Panc1 (cell line): Measurements from ENCODE around the gene STK10. TPM values are rescaled to one million over a fixed set of nuclear protein-coding genes. Genes with fewer than 3 reads are reported as not detected.

ENCODE experiments used
- ATAC-seq: fragments of 200-7000 bp; cut with Tn5 transposase; 2 replicates; pipeline ENCODE4 v1.9.1; 2020; ENCODE audit warnings: mild to moderate bottlenecking, moderate library complexity
- BruUV-seq: library from RNA; stranded (reverse); fragments of 400-500 nt; replicated peaks from 2 replicates; lab custom pipeline; 2021; lab: Mats Ljungman, UMichigan
- CTCF ChIA-PET: fragments of 300-600 bp; sonication (Branson Sonifier 250); formaldehyde crosslinking; loops from one replicate; lab custom pipeline; 2022; ENCODE audit warnings: antibody characterized with exemption; lab: Charles Lee
- POLR2A ChIA-PET: fragments of 300-600 bp; sonication (Branson Sonifier 250); formaldehyde crosslinking; loops from one replicate; lab custom pipeline; 2022; ENCODE audit warnings: antibody characterized with exemption; lab: Charles Lee
- DNase-seq: peaks from one replicate; pipeline ENCODE4 v3.0.0-alpha.2; 2010; ENCODE audit warnings: low read depth, low spot score
- H3K27ac ChIP-seq: 2 replicates; pipeline ENCODE4 v1.5.1; 2011; ENCODE audit warnings: mild to moderate bottlenecking, low read length, inconsistent platforms
- H3K27me3 ChIP-seq: fragments of 200-500 bp; sonication (Bioruptor generic); 2 replicates; pipeline ENCODE4 v1.6.0; 2014; ENCODE audit warnings: low read length, inconsistent platforms; ENCODE audit not compliant: control insufficient read depth, insufficient read depth
- H3K36me3 ChIP-seq: fragments of 200-500 bp; sonication (Bioruptor generic); 2 replicates; pipeline ENCODE4 v1.5.1; 2014; ENCODE audit warnings: inconsistent platforms, mild to moderate bottlenecking, low read length, moderate library complexity; ENCODE audit not compliant: control insufficient read depth, insufficient read depth
- H3K4me1 ChIP-seq: 2 replicates; pipeline ENCODE4 v1.5.1; 2011; ENCODE audit warnings: inconsistent platforms, mild to moderate bottlenecking, low read length, moderate library complexity; ENCODE audit not compliant: control insufficient read depth, insufficient read depth
- H3K4me3 ChIP-seq, 2 experiments: 2 replicates each; pipeline ENCODE4 v1.5.1; 2011 to 2012; ENCODE audit warnings: low read depth in 2 of 2, low read length in 2 of 2, mild to moderate bottlenecking in 2 of 2, inconsistent platforms in 1 of 2, moderate library complexity in 1 of 2
- H3K9me3 ChIP-seq: fragments of 200-500 bp; sonication (Bioruptor generic); 2 replicates; pipeline ENCODE4 v1.5.1; 2014; ENCODE audit warnings: low read depth, mild to moderate bottlenecking, inconsistent platforms, low read length, moderate library complexity; ENCODE audit not compliant: control insufficient read depth, insufficient read depth
- POLR2AphosphoS5 ChIP-seq: IDR thresholded peaks from 2 replicates; pipeline ENCODE4 v1.6.1; 2012; ENCODE audit warnings: mild to moderate bottlenecking, low read depth, low read length, moderate library complexity
- SIN3A ChIP-seq: IDR thresholded peaks from 2 replicates; pipeline ENCODE4 v1.6.1; 2012; ENCODE audit warnings: low read depth, mild to moderate bottlenecking, low read length, moderate library complexity, borderline replicate concordance; ENCODE audit not compliant: insufficient read depth
- TCF7L2 ChIP-seq: IDR thresholded peaks from 2 replicates; pipeline ENCODE4 v1.6.1; 2011; ENCODE audit warnings: mild to moderate bottlenecking, low read depth, low read length, inconsistent platforms
- in situ Hi-C: cut with HindIII; loops from 2 replicates; pipeline ENCODE4 v1.10.0; 2016; ENCODE audit warnings: low sequenced_read_pairs, low pct_unique_long_range_greater_than_20kb
- intact Hi-C: fragments of 100-400 bp; cut with micrococcal nuclease; formaldehyde crosslinking; loops from one replicate; pipeline ENCODE4 v1.10.0; 2022; ENCODE audit not compliant: unreplicated experiment
- total RNA-seq: library from RNA; stranded (reverse); gene quantifications from one replicate; pipeline ENCODE4 v1.2.1, GENCODE V29; 2021; ENCODE audit not compliant: unreplicated experiment
- TF ChIP-seq, protein P1 (sequence below): fragments of 450-650 bp; IDR thresholded peaks from 2 replicates; pipeline ENCODE4 v1.5.1; 2017; ENCODE audit warnings: mild to moderate bottlenecking
- TF ChIP-seq, protein P2 (sequence below), 2 experiments: IDR thresholded peaks; 2 replicates each; pipeline ENCODE4 v1.6.1; 2011 to 2012; ENCODE audit warnings: low read depth in 2 of 2, control low read depth in 1 of 2, low read length in 1 of 2, mild to moderate bottlenecking in 1 of 2, moderate library complexity in 1 of 2; ENCODE audit not compliant: insufficient read depth in 1 of 2

STK10 gene
- total RNA-seq, 1 experiment from 2014 or later: 34.9 TPM

DNA sequence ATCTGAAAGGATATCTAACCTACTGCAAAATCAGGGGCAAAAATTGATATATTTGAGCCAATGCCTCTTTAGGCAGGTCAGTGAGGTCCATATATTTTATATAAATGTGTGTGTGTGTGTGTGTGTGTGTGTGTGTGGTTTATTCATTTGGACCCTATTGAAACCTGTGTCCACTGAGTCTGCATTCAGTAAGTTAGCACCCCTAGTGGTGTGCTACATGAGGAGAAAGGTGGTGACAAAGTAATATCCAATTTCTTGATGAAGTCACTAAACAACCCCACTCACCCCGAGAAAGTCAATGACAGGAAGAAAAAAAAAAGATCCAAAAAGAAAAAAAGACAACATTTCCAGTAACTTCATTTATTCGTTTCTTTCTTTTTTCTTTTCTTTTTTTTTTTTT lies 185.7 kb downstream of the STK10 start:
- H3K36me3 ChIP-seq: peaks cover 14% of the 10 kb centered on the region
- ChIA-PET CTCF (interaction anchor here (0.7 kb wide), 1 partner anchor 42 kb away, joined by 3 read pairs; no protein-coding TSS in a partner anchor), POLR2A (no interaction called here)
- no peaks in the 10 kb centered on the region for H3K9me3 ChIP-seq
- no peaks in the 10 kb centered on the region for H3K27me3 ChIP-seq
- ATAC-seq: no peak
- TF ChIP-seq, protein P1, sequence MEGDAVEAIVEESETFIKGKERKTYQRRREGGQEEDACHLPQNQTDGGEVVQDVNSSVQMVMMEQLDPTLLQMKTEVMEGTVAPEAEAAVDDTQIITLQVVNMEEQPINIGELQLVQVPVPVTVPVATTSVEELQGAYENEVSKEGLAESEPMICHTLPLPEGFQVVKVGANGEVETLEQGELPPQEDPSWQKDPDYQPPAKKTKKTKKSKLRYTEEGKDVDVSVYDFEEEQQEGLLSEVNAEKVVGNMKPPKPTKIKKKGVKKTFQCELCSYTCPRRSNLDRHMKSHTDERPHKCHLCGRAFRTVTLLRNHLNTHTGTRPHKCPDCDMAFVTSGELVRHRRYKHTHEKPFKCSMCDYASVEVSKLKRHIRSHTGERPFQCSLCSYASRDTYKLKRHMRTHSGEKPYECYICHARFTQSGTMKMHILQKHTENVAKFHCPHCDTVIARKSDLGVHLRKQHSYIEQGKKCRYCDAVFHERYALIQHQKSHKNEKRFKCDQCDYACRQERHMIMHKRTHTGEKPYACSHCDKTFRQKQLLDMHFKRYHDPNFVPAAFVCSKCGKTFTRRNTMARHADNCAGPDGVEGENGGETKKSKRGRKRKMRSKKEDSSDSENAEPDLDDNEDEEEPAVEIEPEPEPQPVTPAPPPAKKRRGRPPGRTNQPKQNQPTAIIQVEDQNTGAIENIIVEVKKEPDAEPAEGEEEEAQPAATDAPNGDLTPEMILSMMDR: peak; percentile 75
- TF ChIP-seq SIN3A: no peak
- intact Hi-C loops: loop anchor here (5.0 kb wide), 1 partner anchor 90 kb away; no protein-coding TSS in a partner anchor
- DNase-seq: no peak
- H3K27ac ChIP-seq: peak overlapping the region; percentile 29; the same call in 1 of the 2 replicates
- no peak overlapping the region for H3K4me3 ChIP-seq
- peaks cover 45% of the 10 kb centered on the region for H3K4me1 ChIP-seq
- BruUV-seq: no TSS peak
- in situ Hi-C loops: no loop called here

DNA sequence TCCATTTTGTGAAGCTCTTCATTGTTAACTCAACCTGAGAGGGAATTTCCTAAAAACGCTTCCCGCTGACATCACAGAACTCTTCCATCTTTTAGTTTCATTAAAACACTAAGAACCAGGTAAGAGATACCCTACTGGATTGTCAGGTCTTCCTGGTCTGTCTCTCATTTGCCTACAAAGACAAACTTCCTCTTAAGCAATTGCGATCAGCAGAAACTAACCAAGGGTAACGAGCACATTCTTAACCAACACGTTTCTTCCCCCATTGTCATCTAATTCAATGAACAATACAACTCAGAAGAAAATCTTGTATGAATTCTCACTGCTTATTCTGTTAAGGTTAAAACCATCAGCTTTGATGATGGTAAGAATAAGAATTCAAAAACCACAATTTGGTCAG lies 188.1 kb downstream of the STK10 start:
- intact Hi-C loops: loop anchor here (5.0 kb wide), 1 partner anchor 88 kb away; no protein-coding TSS in a partner anchor
- ATAC-seq (no peak), DNase-seq (no peak)
- TF ChIP-seq, protein P2, sequence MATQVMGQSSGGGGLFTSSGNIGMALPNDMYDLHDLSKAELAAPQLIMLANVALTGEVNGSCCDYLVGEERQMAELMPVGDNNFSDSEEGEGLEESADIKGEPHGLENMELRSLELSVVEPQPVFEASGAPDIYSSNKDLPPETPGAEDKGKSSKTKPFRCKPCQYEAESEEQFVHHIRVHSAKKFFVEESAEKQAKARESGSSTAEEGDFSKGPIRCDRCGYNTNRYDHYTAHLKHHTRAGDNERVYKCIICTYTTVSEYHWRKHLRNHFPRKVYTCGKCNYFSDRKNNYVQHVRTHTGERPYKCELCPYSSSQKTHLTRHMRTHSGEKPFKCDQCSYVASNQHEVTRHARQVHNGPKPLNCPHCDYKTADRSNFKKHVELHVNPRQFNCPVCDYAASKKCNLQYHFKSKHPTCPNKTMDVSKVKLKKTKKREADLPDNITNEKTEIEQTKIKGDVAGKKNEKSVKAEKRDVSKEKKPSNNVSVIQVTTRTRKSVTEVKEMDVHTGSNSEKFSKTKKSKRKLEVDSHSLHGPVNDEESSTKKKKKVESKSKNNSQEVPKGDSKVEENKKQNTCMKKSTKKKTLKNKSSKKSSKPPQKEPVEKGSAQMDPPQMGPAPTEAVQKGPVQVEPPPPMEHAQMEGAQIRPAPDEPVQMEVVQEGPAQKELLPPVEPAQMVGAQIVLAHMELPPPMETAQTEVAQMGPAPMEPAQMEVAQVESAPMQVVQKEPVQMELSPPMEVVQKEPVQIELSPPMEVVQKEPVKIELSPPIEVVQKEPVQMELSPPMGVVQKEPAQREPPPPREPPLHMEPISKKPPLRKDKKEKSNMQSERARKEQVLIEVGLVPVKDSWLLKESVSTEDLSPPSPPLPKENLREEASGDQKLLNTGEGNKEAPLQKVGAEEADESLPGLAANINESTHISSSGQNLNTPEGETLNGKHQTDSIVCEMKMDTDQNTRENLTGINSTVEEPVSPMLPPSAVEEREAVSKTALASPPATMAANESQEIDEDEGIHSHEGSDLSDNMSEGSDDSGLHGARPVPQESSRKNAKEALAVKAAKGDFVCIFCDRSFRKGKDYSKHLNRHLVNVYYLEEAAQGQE (IDR thresholded peaks at IDR 0.05; ENCODE audit: insufficient read depth in 1 of 2, low read depth in 2 of 2, low read length in 1 of 2): no peak
- TF ChIP-seq POLR2AphosphoS5 (no peak), SIN3A (no peak), TCF7L2 (no peak)
- TF ChIP-seq, protein P1: no peak
- H3K36me3 ChIP-seq: no peaks in the 10 kb centered on the region
- peak overlapping the region; percentile 44; the same call in 1 of the 2 replicates for H3K27ac ChIP-seq
- H3K4me3 ChIP-seq: no peak overlapping the region
- no peaks in the 10 kb centered on the region for H3K27me3 ChIP-seq
- BruUV-seq: no TSS peak
- no peaks in the 10 kb centered on the region for H3K9me3 ChIP-seq
- ChIA-PET POLR2A (interaction anchor here (0.6 to 1.0 kb wide), 2 partner anchors 16 to 60 kb away, joined by 3 to 6 read pairs; no protein-coding TSS in a partner anchor), CTCF (no interaction called here)
- in situ Hi-C loops: no loop called here
- peaks cover 53% of the 10 kb centered on the region for H3K4me1 ChIP-seq
